GM23338 (cell line): ENCODE data around the gene SMIM43. TPM values are rescaled to one million over a fixed set of nuclear protein-coding genes. Genes with fewer than 3 reads are reported as not detected.

ENCODE experiments used
- CREB1 ChIP-seq: fragments of 250-450 bp; sonication (Bioruptor Pico); IDR thresholded peaks from 2 replicates; pipeline ENCODE4 v1.5.0; 2020; ENCODE audit warnings: low read depth, mild to moderate bottlenecking, moderate library complexity
- NANOG ChIP-seq: IDR thresholded peaks from 2 replicates; pipeline ENCODE4 v1.6.1; 2016; ENCODE audit warnings: antibody characterized with exemption, borderline replicate concordance
- REST ChIP-seq: IDR thresholded peaks from one replicate; pipeline ENCODE4 v1.6.1; 2018; ENCODE audit warnings: antibody characterized with exemption; ENCODE audit not compliant: unreplicated experiment
- ZNF114 ChIP-seq: fragments of 250-450 bp; sonication (Bioruptor Pico); IDR thresholded peaks from 2 replicates; pipeline ENCODE4 v1.5.0; 2020; ENCODE audit warnings: mild to moderate bottlenecking, moderate library complexity
- polyA plus RNA-seq: library from polyadenylated mRNA; unstranded; fragments of >200 nt; fragmentation: Nextera tagmentation; extraction: Ambion mirVana; gene quantifications from 2 replicates; pipeline ENCODE4 v1.2.1, GENCODE V29; 2016
- total RNA-seq: library from RNA; depleted of rRNA; stranded (reverse); fragments of >200 nt; shearing (Covaris generic); gene quantifications from 2 replicates; pipeline ENCODE4 v1.2.3, GENCODE V29; 2014
- TF ChIP-seq, protein P1 (sequence below): fragments of 250-450 bp; sonication (Bioruptor Pico); IDR thresholded peaks from 2 replicates; pipeline ENCODE4 v1.5.0; 2020; ENCODE audit warnings: mild to moderate bottlenecking, moderate library complexity

The SMIM43 gene
- total and polyA plus RNA-seq, 2 experiments from 2014 or later, result 0.26 to 0.56 TPM

DNA sequence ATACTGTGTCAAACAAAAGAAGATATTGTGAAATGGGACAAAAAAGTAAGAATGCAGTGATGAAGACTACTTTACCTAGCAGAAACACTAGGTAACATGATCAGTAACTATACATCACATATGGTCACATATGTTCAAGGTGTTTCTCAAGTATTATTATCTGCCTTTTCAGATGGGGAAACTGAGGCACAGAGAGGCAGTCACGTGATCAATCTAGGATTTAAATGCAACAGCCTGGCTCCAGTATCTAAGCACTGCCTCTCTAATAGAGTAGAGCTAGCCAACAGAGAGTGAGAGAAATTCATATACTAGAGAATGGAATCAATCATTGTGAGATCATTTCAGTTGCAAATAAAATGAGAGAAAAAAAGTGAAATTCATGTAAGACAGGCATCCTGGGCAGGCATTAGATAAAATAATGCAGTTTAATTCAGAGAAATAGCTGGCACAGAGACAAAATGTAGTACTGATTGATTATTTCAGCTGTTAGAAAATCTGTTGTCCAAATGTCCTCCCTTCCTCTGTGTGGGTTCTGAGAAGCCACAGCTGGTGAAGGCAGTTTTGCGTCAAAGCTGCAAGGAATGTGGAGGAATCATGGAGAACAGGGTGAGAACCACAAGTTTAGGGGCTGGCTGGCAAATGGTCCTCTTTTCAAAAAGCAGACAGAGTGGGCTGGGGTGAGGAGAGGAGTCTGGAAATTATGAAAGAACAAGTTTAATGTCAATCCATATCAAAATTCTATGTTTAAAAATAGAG, 26.0 kb downstream of the SMIM43 start (continued):
- TF ChIP-seq, protein P1, sequence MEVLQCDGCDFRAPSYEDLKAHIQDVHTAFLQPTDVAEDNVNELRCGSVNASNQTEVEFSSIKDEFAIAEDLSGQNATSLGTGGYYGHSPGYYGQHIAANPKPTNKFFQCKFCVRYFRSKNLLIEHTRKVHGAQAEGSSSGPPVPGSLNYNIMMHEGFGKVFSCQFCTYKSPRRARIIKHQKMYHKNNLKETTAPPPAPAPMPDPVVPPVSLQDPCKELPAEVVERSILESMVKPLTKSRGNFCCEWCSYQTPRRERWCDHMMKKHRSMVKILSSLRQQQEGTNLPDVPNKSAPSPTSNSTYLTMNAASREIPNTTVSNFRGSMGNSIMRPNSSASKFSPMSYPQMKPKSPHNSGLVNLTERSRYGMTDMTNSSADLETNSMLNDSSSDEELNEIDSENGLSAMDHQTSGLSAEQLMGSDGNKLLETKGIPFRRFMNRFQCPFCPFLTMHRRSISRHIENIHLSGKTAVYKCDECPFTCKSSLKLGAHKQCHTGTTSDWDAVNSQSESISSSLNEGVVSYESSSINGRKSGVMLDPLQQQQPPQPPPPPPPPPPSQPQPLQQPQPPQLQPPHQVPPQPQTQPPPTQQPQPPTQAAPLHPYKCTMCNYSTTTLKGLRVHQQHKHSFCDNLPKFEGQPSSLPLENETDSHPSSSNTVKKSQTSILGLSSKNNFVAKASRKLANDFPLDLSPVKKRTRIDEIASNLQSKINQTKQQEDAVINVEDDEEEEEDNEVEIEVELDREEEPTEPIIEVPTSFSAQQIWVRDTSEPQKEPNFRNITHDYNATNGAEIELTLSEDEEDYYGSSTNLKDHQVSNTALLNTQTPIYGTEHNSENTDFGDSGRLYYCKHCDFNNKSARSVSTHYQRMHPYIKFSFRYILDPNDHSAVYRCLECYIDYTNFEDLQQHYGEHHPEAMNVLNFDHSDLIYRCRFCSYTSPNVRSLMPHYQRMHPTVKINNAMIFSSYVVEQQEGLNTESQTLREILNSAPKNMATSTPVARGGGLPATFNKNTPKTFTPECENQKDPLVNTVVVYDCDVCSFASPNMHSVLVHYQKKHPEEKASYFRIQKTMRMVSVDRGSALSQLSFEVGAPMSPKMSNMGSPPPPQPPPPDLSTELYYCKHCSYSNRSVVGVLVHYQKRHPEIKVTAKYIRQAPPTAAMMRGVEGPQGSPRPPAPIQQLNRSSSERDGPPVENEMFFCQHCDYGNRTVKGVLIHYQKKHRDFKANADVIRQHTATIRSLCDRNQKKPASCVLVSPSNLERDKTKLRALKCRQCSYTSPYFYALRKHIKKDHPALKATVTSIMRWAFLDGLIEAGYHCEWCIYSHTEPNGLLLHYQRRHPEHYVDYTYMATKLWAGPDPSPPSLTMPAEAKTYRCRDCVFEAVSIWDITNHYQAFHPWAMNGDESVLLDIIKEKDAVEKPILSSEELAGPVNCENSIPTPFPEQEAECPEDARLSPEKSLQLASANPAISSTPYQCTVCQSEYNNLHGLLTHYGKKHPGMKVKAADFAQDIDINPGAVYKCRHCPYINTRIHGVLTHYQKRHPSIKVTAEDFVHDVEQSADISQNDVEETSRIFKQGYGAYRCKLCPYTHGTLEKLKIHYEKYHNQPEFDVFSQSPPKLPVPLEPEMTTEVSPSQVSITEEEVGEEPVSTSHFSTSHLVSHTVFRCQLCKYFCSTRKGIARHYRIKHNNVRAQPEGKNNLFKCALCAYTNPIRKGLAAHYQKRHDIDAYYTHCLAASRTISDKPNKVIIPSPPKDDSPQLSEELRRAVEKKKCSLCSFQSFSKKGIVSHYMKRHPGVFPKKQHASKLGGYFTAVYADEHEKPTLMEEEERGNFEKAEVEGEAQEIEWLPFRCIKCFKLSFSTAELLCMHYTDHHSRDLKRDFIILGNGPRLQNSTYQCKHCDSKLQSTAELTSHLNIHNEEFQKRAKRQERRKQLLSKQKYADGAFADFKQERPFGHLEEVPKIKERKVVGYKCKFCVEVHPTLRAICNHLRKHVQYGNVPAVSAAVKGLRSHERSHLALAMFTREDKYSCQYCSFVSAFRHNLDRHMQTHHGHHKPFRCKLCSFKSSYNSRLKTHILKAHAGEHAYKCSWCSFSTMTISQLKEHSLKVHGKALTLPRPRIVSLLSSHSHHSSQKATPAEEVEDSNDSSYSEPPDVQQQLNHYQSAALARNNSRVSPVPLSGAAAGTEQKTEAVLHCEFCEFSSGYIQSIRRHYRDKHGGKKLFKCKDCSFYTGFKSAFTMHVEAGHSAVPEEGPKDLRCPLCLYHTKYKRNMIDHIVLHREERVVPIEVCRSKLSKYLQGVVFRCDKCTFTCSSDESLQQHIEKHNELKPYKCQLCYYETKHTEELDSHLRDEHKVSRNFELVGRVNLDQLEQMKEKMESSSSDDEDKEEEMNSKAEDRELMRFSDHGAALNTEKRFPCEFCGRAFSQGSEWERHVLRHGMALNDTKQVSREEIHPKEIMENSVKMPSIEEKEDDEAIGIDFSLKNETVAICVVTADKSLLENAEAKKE (CRISPR knock-in tag), result no peak
- TF ChIP-seq CREB1 (CRISPR knock-in tag) (no peak), NANOG (no peak), ZNF114 (CRISPR knock-in tag) (no peak), REST (no peak)
